Measurements from ENCODE around the gene PPIB.
"Not testable (repeated sequence)": the region's sequence is repeated elsewhere in the genome, so short reads cannot be mapped to it uniquely, and the experiment has no call there.

Gene PPIB

GRCh38 chr15:64110950-64111678, 51.7 kb downstream of the PPIB start:
- DNase-seq (ENCODE audit: low read depth in 3 of 3, low spot score in 1 of 3), result no peak

- DNase-seq (ENCODE audit: low read depth in 3 of 3, low spot score in 1 of 3), result not testable (repeated sequence)
Measured at GRCh38 chr15:64110108-64110701, 52.6 kb downstream of the PPIB start.

- no peak for DNase-seq (ENCODE audit: low read depth in 3 of 3, low spot score in 1 of 3)
Measured at GRCh38 chr15:64107337-64107736, 55.5 kb downstream of the PPIB start.
